Activated CD8-positive, alpha-beta T cell treated with anti-CD3 and anti-CD28 coated beads for 36 hours (primary cell): ENCODE data around the gene SS18. TPM values are rescaled to one million over a fixed set of nuclear protein-coding genes. Genes with fewer than 3 reads are reported as not detected.

Experiments
- ATAC-seq: fragments of 200-7000 bp; cut with Tn5 transposase; one replicate; pipeline ENCODE4 v1.10.0; 2021; ENCODE audit warnings: mild to moderate bottlenecking, moderate library complexity
- CTCF ChIA-PET: fragments of 350-600 bp; sonication (Branson Sonifier 250); formaldehyde crosslinking; loops from one replicate; lab custom pipeline; 2021; ENCODE audit warnings: antibody characterized with exemption; lab: Charles Lee
- POLR2A ChIA-PET: fragments of 350-600 bp; sonication (Branson Sonifier 250); formaldehyde crosslinking; loops from one replicate; lab custom pipeline; 2021; ENCODE audit warnings: antibody characterized with exemption; lab: Charles Lee
- DNase-seq: peaks from one replicate; pipeline ENCODE4 v3.0.0-alpha.2; 2020
- H3K27ac Mint-ChIP-seq: one replicate; pipeline ENCODE4 v1.8.0; 2021; ENCODE audit warnings: mild to moderate bottlenecking, mixed read lengths
- H3K27me3 Mint-ChIP-seq: one replicate; pipeline ENCODE4 v1.8.0; 2021; ENCODE audit warnings: mixed read lengths
- H3K36me3 Mint-ChIP-seq: one replicate; pipeline ENCODE4 v1.8.0; 2021; ENCODE audit warnings: low read depth, mixed read lengths
- H3K4me1 Mint-ChIP-seq: one replicate; pipeline ENCODE4 v1.8.0; 2021; ENCODE audit warnings: low read depth, mixed read lengths
- H3K4me3 Mint-ChIP-seq: one replicate; pipeline ENCODE4 v1.8.0; 2021; ENCODE audit warnings: mild to moderate bottlenecking, moderate library complexity, mixed read lengths
- H3K9me3 Mint-ChIP-seq: one replicate; pipeline ENCODE4 v1.8.0; 2021; ENCODE audit warnings: mixed read lengths
- CTCF ChIP-seq: fragments of 200-600 bp; IDR thresholded peaks from one replicate; pipeline ENCODE4 v1.8.0; 2022; ENCODE audit warnings: antibody characterized with exemption, mild to moderate bottlenecking
- intact Hi-C: fragments of 100-400 bp; cut with micrococcal nuclease; formaldehyde crosslinking; loops from one replicate; pipeline ENCODE4 v1.10.0; 2022
- total RNA-seq, 2 experiments: library from RNA; stranded (reverse); gene quantifications; one replicate each; pipeline ENCODE4 v1.2.3, GENCODE V29; 2021

Gene SS18
- total RNA-seq, 2 experiments from 2014 or later: 37.4 to 38.2 TPM

- no peak for TF ChIP-seq CTCF
- intact Hi-C loops: no loop called here
- Mint-ChIP-seq H3K27me3 (peaks cover 1% of the 10 kb centered on the region), H3K27ac (no peak overlapping the region), H3K4me1 (no peaks in the 10 kb centered on the region), H3K36me3 (no peaks in the 10 kb centered on the region), H3K4me3 (no peak overlapping the region), H3K9me3 (no peaks in the 10 kb centered on the region)
- DNase-seq (no peak), ATAC-seq (no peak)
- ChIA-PET POLR2A (no interaction called here), CTCF (no interaction called here)
Observed at GRCh38 chr18:25985707-25986394, 104.6 kb downstream of the SS18 start.

DNA sequence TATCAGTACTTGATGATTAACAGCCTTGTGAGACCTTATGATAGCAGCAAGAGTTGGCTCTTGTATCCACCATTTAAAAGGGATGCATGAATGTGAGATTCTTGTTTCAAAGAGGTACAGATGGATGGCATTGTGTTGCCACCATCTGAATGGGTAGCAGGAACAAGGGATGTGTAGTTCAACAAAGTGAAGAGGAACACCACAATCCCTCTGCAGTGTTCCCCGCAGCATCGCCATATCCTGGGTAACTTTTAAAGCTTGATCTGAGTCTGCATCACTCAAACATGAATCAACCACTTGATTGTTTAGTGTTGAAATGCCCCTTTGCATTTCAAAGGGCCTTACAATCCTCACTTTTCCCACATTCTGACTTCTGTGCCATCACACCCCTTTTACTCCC lies 106.7 kb downstream of the SS18 start:
- POLR2A ChIA-PET: no interaction called here
- TF ChIP-seq CTCF: no peak
- Mint-ChIP-seq H3K27me3 (peaks cover 1% of the 10 kb centered on the region), H3K9me3 (no peaks in the 10 kb centered on the region), H3K4me3 (no peak overlapping the region), H3K36me3 (no peaks in the 10 kb centered on the region), H3K27ac (no peak overlapping the region), H3K4me1 (no peaks in the 10 kb centered on the region)
- intact Hi-C loops: no loop called here
- CTCF ChIA-PET: no interaction called here
- no peak for ATAC-seq
- DNase-seq: no peak

DNA sequence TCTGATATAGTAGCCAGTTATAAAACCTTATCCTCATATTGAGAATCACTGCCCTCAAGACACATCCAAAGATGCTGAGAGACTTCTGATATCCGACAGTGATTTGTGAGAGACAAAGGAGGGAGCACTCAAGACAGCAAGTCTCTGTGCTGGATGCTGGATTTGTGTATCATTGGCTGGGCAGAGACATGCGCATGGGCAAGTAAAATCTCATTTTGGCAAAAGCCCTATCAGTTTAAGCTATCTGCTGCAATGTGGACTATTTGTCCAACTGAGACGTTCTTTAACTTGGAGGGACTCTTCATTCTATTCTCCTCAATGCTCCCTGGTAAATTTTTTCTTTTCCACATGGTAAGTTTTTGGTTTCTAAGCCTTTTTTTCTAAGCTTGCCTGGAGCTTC lies 107.5 kb downstream of the SS18 start:
- Mint-ChIP-seq H3K4me3 (no peak overlapping the region), H3K36me3 (no peaks in the 10 kb centered on the region), H3K9me3 (no peaks in the 10 kb centered on the region), H3K27ac (no peak overlapping the region), H3K4me1 (no peaks in the 10 kb centered on the region), H3K27me3 (peaks cover 1% of the 10 kb centered on the region)
- ChIA-PET POLR2A (no interaction called here), CTCF (no interaction called here)
- TF ChIP-seq CTCF: no peak
- no peak for ATAC-seq
- intact Hi-C loops: no loop called here
- no peak for DNase-seq

- H3K36me3 Mint-ChIP-seq: no peaks in the 10 kb centered on the region
- no peak overlapping the region for H3K27ac Mint-ChIP-seq
- peaks cover 1% of the 10 kb centered on the region for H3K27me3 Mint-ChIP-seq
- no peak for TF ChIP-seq CTCF
- no peak for DNase-seq
- POLR2A ChIA-PET: no interaction called here
- H3K4me3 Mint-ChIP-seq: no peak overlapping the region
- intact Hi-C loops: no loop called here
- ATAC-seq: no peak
- peaks cover 3% of the 10 kb centered on the region for H3K4me1 Mint-ChIP-seq
- no peaks in the 10 kb centered on the region for H3K9me3 Mint-ChIP-seq
- CTCF ChIA-PET: interaction anchor here (1.3 kb wide), 1 partner anchor 31 kb away, joined by 3 read pairs; no protein-coding TSS in a partner anchor
Observed at GRCh38 chr18:25982153-25982552, 108.3 kb downstream of the SS18 start.

- intact Hi-C loops: no loop called here
- Mint-ChIP-seq H3K9me3 (no peaks in the 10 kb centered on the region), H3K4me3 (no peak overlapping the region), H3K27ac (no peak overlapping the region), H3K27me3 (peaks cover 1% of the 10 kb centered on the region), H3K36me3 (no peaks in the 10 kb centered on the region), H3K4me1 (peaks cover 3% of the 10 kb centered on the region)
- ChIA-PET CTCF (interaction anchor here (0.9 kb wide), 1 partner anchor 30 kb away, joined by 3 read pairs; no protein-coding TSS in a partner anchor), POLR2A (no interaction called here)
- no peak for TF ChIP-seq CTCF
- DNase-seq (no peak), ATAC-seq (no peak)
Observed at GRCh38 chr18:25979369-25980040, 110.9 kb downstream of the SS18 start.
